GM19468 (cell line): ENCODE results near the gene POU6F2.

Experiments used
- ATAC-seq: cut with Tn5 transposase; IDR thresholded peaks from one replicate; pipeline ENCODE4 v1.9.1; 2021; ENCODE audit warnings: mild to moderate bottlenecking, moderate library complexity, moderate number of reproducible peaks; ENCODE audit not compliant: unreplicated experiment; ENCODE audit errors: extremely low read depth

POU6F2 gene

GRCh38 chr7:39461263-39461820, 483.6 kb downstream of the POU6F2 start:
- no peak for ATAC-seq

- no peak for ATAC-seq
Measured at GRCh38 chr7:39463252-39463651, 485.5 kb downstream of the POU6F2 start.

GRCh38 chr7:39464350-39465054, 486.8 kb downstream of the POU6F2 start:
- ATAC-seq, result no peak

- peak; percentile 64 for ATAC-seq
Measured at GRCh38 chr7:39465055-39465929, 487.6 kb downstream of the POU6F2 start.

- no peak for ATAC-seq
Measured at GRCh38 chr7:39468261-39468660, 490.6 kb downstream of the POU6F2 start.

GRCh38 chr7:39468808-39469374, 491.2 kb downstream of the POU6F2 start:
- no peak for ATAC-seq

- no peak for ATAC-seq
Measured at GRCh38 chr7:39480901-39481300, 503.2 kb downstream of the POU6F2 start.

- no peak for ATAC-seq
Measured at GRCh38 chr7:39488467-39489393, 511.0 kb downstream of the POU6F2 start.

GRCh38 chr7:39490296-39490695, 512.6 kb downstream of the POU6F2 start:
- no peak for ATAC-seq

- ATAC-seq, result no peak
Measured at GRCh38 chr7:39493934-39494333, 516.2 kb downstream of the POU6F2 start.

GRCh38 chr7:39501358-39501757, 523.6 kb downstream of the POU6F2 start:
- no peak for ATAC-seq

- no peak for ATAC-seq
Measured at GRCh38 chr7:39504963-39505362, 527.3 kb downstream of the POU6F2 start.

GRCh38 chr7:39507866-39508551, 530.3 kb downstream of the POU6F2 start:
- ATAC-seq, result no peak

- no peak for ATAC-seq
Measured at GRCh38 chr7:39509436-39509835, 531.7 kb downstream of the POU6F2 start.

GRCh38 chr7:39509912-39510311, 532.2 kb downstream of the POU6F2 start:
- ATAC-seq, result no peak

GRCh38 chr7:39510864-39511354, 533.2 kb downstream of the POU6F2 start:
- ATAC-seq, result no peak

GRCh38 chr7:39515534-39516228, 538.0 kb downstream of the POU6F2 start:
- ATAC-seq, result no peak

GRCh38 chr7:39516498-39516897, 538.8 kb downstream of the POU6F2 start:
- ATAC-seq, result no peak
